Fibroblast of villous mesenchyme (primary cell): ENCODE measurements around the gene APOH. TPM values are rescaled to one million over a fixed set of nuclear protein-coding genes. Genes with fewer than 3 reads are reported as not detected.

ENCODE experiments used
- DNase-seq: peaks from one replicate; pipeline ENCODE4 v3.0.0-alpha.2; 2010; ENCODE audit warnings: low read depth
- H3K4me3 ChIP-seq: 2 replicates; pipeline ENCODE4 v1.5.1; 2011; ENCODE audit warnings: low read depth, mild to moderate bottlenecking, low read length
- CTCF ChIP-seq: IDR thresholded peaks from 2 replicates; pipeline ENCODE4 v1.5.1; 2012; ENCODE audit warnings: low read depth, mild to moderate bottlenecking, low read length; ENCODE audit not compliant: insufficient read depth
- total RNA-seq: library from RNA; depleted of rRNA; stranded (reverse); fragments of >200 nt; gene quantifications from 2 replicates; pipeline ENCODE4 v1.2.3, GENCODE V29; 2012

APOH gene
- total RNA-seq, 1 donor, result not detected

- H3K4me3 ChIP-seq, result no peak overlapping the region
- DNase-seq, result no peak
- no peak for TF ChIP-seq CTCF
Measured at GRCh38 chr17:66271512-66271911, 42.3 kb upstream of the APOH start.

- TF ChIP-seq CTCF, result no peak
- no peak for DNase-seq
- no peak overlapping the region for H3K4me3 ChIP-seq
Measured at GRCh38 chr17:66270106-66270505, 40.9 kb upstream of the APOH start.

- TF ChIP-seq CTCF, result no peak
Measured at GRCh38 chr17:66268247-66268927, 39.2 kb upstream of the APOH start.

GRCh38 chr17:66264696-66265095 is 35.5 kb upstream of the APOH start:
- no peak for DNase-seq
- no peak for TF ChIP-seq CTCF
- no peak overlapping the region for H3K4me3 ChIP-seq

More at GRCh38 chr17:66268247-66268927, 39.2 kb upstream of the APOH start:
- no peak overlapping the region for H3K4me3 ChIP-seq
- DNase-seq, result peak; percentile 64

GRCh38 chr17:66262767-66263166 is 33.6 kb upstream of the APOH start:
- H3K4me3 ChIP-seq, result no peak overlapping the region
- TF ChIP-seq CTCF, result no peak
- no peak for DNase-seq

GRCh38 chr17:66260688-66261087 is 31.5 kb upstream of the APOH start:
- no peak overlapping the region for H3K4me3 ChIP-seq
- no peak for DNase-seq
- TF ChIP-seq CTCF, result no peak

GRCh38 chr17:66260275-66260674 is 31.1 kb upstream of the APOH start:
- no peak for TF ChIP-seq CTCF
- no peak for DNase-seq
- H3K4me3 ChIP-seq, result no peak overlapping the region
